SK-N-SH treated with all-trans-retinoic acid at 6 μM for 48 hours (cell line): ENCODE results near the gene FGGY.

ENCODE experiments used
- ATAC-seq: fragments of 200-7000 bp; cut with Tn5 transposase; 3 replicates; pipeline ENCODE4 v1.9.1; 2020; ENCODE audit warnings: mild to moderate bottlenecking, moderate library complexity
- ARNTL ChIP-seq: fragments of 450-650 bp; formaldehyde crosslinking; IDR thresholded peaks from 2 replicates; pipeline ENCODE4 v1.5.0; 2020; ENCODE audit warnings: low read depth, mild to moderate bottlenecking, moderate library complexity, borderline replicate concordance
- BACH2 ChIP-seq: fragments of 250-450 bp; sonication (Bioruptor Pico); IDR thresholded peaks from 2 replicates; pipeline ENCODE4 v1.9.0; 2021; ENCODE audit warnings: mild to moderate bottlenecking, borderline replicate concordance
- CREB5 ChIP-seq: fragments of 250-450 bp; sonication (Bioruptor Pico); IDR thresholded peaks from 2 replicates; pipeline ENCODE4 v1.5.1; 2020; ENCODE audit warnings: low read depth, mild to moderate bottlenecking, moderate library complexity
- CSDC2 ChIP-seq: fragments of 250-450 bp; sonication (Bioruptor Pico); IDR thresholded peaks from 2 replicates; pipeline ENCODE4 v1.5.0; 2020; ENCODE audit warnings: mild to moderate bottlenecking, moderate library complexity
- CSRNP3 ChIP-seq: fragments of 250-450 bp; sonication (Bioruptor Pico); IDR thresholded peaks from 2 replicates; pipeline ENCODE4 v1.5.1; 2021; ENCODE audit warnings: mild to moderate bottlenecking, moderate library complexity
- ESRRG ChIP-seq: fragments of 250-450 bp; sonication (Bioruptor Pico); IDR thresholded peaks from 2 replicates; pipeline ENCODE4 v1.6.1; 2021; ENCODE audit warnings: mild to moderate bottlenecking
- GLIS3 ChIP-seq: fragments of 250-450 bp; sonication (Bioruptor Pico); IDR thresholded peaks from 2 replicates; pipeline ENCODE4 v1.5.0; 2020; ENCODE audit warnings: mild to moderate bottlenecking, moderate library complexity
- ISL1 ChIP-seq: fragments of 250-450 bp; sonication (Bioruptor Pico); IDR thresholded peaks from 2 replicates; pipeline ENCODE4 v2.1.2; 2022; ENCODE audit warnings: mild to moderate bottlenecking, moderate library complexity
- OSR1 ChIP-seq: fragments of 250-450 bp; sonication (Bioruptor Pico); IDR thresholded peaks from 2 replicates; pipeline ENCODE4 v1.8.0; 2022; ENCODE audit warnings: moderate library complexity, mild to moderate bottlenecking, inconsistent platforms
- PATZ1 ChIP-seq: fragments of 250-450 bp; sonication (Bioruptor Pico); IDR thresholded peaks from 2 replicates; pipeline ENCODE4 v1.8.0; 2020; ENCODE audit warnings: mild to moderate bottlenecking, moderate library complexity, borderline replicate concordance
- POU6F1 ChIP-seq: fragments of 250-450 bp; sonication (Bioruptor Pico); IDR thresholded peaks from 2 replicates; pipeline ENCODE4 v1.8.0; 2021; ENCODE audit warnings: low read depth, mild to moderate bottlenecking, moderate library complexity, borderline replicate concordance
- PPARA ChIP-seq: fragments of 250-450 bp; sonication (Bioruptor Pico); IDR thresholded peaks from 2 replicates; pipeline ENCODE4 v1.5.0; 2020; ENCODE audit warnings: mild to moderate bottlenecking, borderline replicate concordance
- RARB ChIP-seq: fragments of 250-450 bp; sonication (Bioruptor Pico); IDR thresholded peaks from 2 replicates; pipeline ENCODE4 v1.8.0; 2021; ENCODE audit warnings: mild to moderate bottlenecking, moderate library complexity
- SNAI2 ChIP-seq: fragments of 250-450 bp; sonication (Bioruptor Pico); IDR thresholded peaks from 2 replicates; pipeline ENCODE4 v1.5.0; 2020; ENCODE audit warnings: mild to moderate bottlenecking, moderate library complexity
- TCF4 ChIP-seq: fragments of 250-450 bp; sonication (Bioruptor Pico); IDR thresholded peaks from 2 replicates; pipeline ENCODE4 v1.8.0; 2021; ENCODE audit warnings: mild to moderate bottlenecking, moderate library complexity, borderline replicate concordance
- TOX ChIP-seq: fragments of 250-450 bp; sonication (Bioruptor Pico); IDR thresholded peaks from 2 replicates; pipeline ENCODE4 v1.8.0; 2021; ENCODE audit warnings: mild to moderate bottlenecking, moderate library complexity, borderline replicate concordance
- TSHZ2 ChIP-seq: fragments of 250-450 bp; sonication (Bioruptor Pico); IDR thresholded peaks from 2 replicates; pipeline ENCODE4 v1.5.0; 2020; ENCODE audit warnings: mild to moderate bottlenecking, moderate library complexity
- ZC3H10 ChIP-seq: fragments of 250-450 bp; sonication (Bioruptor Pico); IDR thresholded peaks from 2 replicates; pipeline ENCODE4 v1.5.1; 2021; ENCODE audit warnings: mild to moderate bottlenecking, moderate library complexity
- ZFP3 ChIP-seq: fragments of 250-450 bp; sonication (Bioruptor Pico); IDR thresholded peaks from 2 replicates; pipeline ENCODE4 v1.5.0; 2020; ENCODE audit warnings: mild to moderate bottlenecking, moderate library complexity
- ZNF565 ChIP-seq: fragments of 450-650 bp; formaldehyde crosslinking; conservative IDR thresholded peaks from 2 replicates; pipeline ENCODE4 v1.5.0; 2020; ENCODE audit warnings: low read depth, mild to moderate bottlenecking, moderate library complexity
- ZNF70 ChIP-seq: fragments of 450-650 bp; formaldehyde crosslinking; IDR thresholded peaks from 2 replicates; pipeline ENCODE4 v1.5.0; 2020; ENCODE audit warnings: mild to moderate bottlenecking, moderate library complexity
- ZNF8 ChIP-seq: fragments of 450-650 bp; formaldehyde crosslinking; IDR thresholded peaks from 2 replicates; pipeline ENCODE4 v1.5.0; 2020; ENCODE audit warnings: mild to moderate bottlenecking, moderate library complexity

Gene FGGY

GRCh38 chr1:59279645-59280044, 17.2 kb upstream of the FGGY start:
- no peak for ATAC-seq
- TF ChIP-seq TOX (no peak), ZNF565 (CRISPR knock-in tag) (no peak), ISL1 (CRISPR knock-in tag) (no peak), PPARA (CRISPR knock-in tag) (no peak), GLIS3 (CRISPR knock-in tag) (no peak), SNAI2 (no peak), ZNF70 (CRISPR knock-in tag) (no peak), ZC3H10 (CRISPR knock-in tag) (no peak), ARNTL (CRISPR knock-in tag) (no peak), PATZ1 (CRISPR knock-in tag) (no peak), ZFP3 (CRISPR knock-in tag) (no peak), CREB5 (CRISPR knock-in tag) (no peak)
- TF ChIP-seq, all 23 proteins: peak for 0

- TF ChIP-seq ZNF70 (CRISPR knock-in tag) (no peak), CSDC2 (CRISPR knock-in tag) (no peak), ZNF565 (CRISPR knock-in tag) (no peak), ZC3H10 (CRISPR knock-in tag) (no peak), ARNTL (CRISPR knock-in tag) (no peak), PPARA (CRISPR knock-in tag) (no peak), ZFP3 (CRISPR knock-in tag) (no peak), PATZ1 (CRISPR knock-in tag) (no peak), POU6F1 (CRISPR knock-in tag) (no peak), OSR1 (CRISPR knock-in tag) (no peak), BACH2 (CRISPR knock-in tag) (no peak), ESRRG (no peak), TCF4 (CRISPR knock-in tag) (no peak), CSRNP3 (CRISPR knock-in tag) (no peak), RARB (CRISPR knock-in tag) (no peak)
- no peak for ATAC-seq
Measured at GRCh38 chr1:59282951-59283350, 13.9 kb upstream of the FGGY start.

- TF ChIP-seq RARB (CRISPR knock-in tag) (no peak), ISL1 (CRISPR knock-in tag) (no peak), BACH2 (CRISPR knock-in tag) (no peak)
- no peak for ATAC-seq
Measured at GRCh38 chr1:59285691-59286090, 11.2 kb upstream of the FGGY start.

- no peak for ATAC-seq
- TF ChIP-seq ARNTL (CRISPR knock-in tag) (no peak), ZNF8 (CRISPR knock-in tag) (no peak), GLIS3 (CRISPR knock-in tag) (no peak), TOX (no peak), OSR1 (CRISPR knock-in tag) (no peak), TSHZ2 (CRISPR knock-in tag) (no peak), ZNF70 (CRISPR knock-in tag) (no peak), ESRRG (no peak)
Measured at GRCh38 chr1:59288046-59288445, 8.8 kb upstream of the FGGY start.
